Measurements from ENCODE around the gene IARS2. TPM values are rescaled to one million over a fixed set of nuclear protein-coding genes. Genes with fewer than 3 reads are reported as not detected.

Gene IARS2
- 10 to 100 TPM; 44.6 to 56.0 TPM for total RNA-seq

DNA sequence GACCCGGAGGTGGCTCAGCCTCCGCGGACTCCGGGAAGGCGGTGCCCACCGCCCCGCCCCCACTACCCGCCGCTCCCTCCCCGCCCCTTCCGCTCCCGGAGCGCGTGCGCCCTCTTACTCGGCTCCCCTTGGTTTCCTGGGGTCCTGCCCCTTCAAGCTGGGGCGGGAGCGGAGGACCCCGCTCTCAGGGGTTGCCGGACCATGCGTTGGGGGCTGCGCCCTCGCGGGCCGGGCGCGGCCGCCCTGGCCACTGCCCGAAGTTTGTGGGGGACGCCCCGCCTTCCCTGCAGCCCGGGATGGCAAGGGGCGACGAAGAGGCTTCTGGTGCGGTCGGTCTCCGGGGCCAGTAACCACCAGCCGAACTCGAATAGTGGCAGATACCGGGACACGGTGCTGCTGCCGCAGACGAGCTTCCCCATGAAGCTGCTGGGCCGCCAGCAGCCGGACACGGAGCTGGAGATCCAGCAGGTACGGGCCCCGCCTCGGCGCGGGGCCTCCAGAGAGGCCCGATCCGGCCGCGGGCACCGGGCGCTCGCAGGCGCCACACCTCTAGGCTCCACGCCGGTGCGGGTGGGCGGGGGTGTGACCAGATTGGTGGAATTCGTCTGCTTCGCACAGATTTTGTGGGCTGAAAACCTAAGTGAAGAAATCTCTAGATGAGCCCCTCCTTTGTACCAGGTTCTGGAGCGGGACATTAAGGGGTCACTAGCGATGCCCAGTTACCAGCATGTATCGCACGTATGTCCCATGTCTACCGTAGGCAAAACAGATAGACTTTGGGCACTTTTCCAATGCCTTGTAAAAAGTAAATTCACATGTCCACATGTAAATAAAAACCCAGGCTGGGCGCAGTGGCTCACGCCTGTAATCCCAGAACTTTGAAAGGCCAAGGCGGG lies at the start of gene IARS2:
IARS2 (plus strand) TSS at position 117 of the 896 bp plus-strand sequence; CDS start at position 202, 85 bp downstream.
- Histone ChIP-seq H3K4me3 (peak within 1 kb of the TSS; percentile 100), H3K27me3 (replicated peaks; ENCODE audit: insufficient read depth) (no peaks in the 10 kb centered on the region), H3K27ac (peak within 1 kb of the TSS; percentile 73 to 81), H3K4me1 (ENCODE audit: control insufficient read depth in 1 of 2, low read depth in 2 of 2) (peaks cover 13 to 21% of the 10 kb centered on the region in 2 donors), H3K36me3 (peaks cover 4% of the 10 kb centered on the region), H3K9me3 (no peaks in the 10 kb centered on the region)
- TF ChIP-seq, protein P1, sequence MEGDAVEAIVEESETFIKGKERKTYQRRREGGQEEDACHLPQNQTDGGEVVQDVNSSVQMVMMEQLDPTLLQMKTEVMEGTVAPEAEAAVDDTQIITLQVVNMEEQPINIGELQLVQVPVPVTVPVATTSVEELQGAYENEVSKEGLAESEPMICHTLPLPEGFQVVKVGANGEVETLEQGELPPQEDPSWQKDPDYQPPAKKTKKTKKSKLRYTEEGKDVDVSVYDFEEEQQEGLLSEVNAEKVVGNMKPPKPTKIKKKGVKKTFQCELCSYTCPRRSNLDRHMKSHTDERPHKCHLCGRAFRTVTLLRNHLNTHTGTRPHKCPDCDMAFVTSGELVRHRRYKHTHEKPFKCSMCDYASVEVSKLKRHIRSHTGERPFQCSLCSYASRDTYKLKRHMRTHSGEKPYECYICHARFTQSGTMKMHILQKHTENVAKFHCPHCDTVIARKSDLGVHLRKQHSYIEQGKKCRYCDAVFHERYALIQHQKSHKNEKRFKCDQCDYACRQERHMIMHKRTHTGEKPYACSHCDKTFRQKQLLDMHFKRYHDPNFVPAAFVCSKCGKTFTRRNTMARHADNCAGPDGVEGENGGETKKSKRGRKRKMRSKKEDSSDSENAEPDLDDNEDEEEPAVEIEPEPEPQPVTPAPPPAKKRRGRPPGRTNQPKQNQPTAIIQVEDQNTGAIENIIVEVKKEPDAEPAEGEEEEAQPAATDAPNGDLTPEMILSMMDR (IDR thresholded peaks at IDR 0.05) = no peak
- ATAC-seq (ENCODE audit: insufficient number of reproducible peaks, low FRiP score, low read depth) = peak; percentile 76
- no peak for DNase-seq (ENCODE audit: low spot score)

DNA sequence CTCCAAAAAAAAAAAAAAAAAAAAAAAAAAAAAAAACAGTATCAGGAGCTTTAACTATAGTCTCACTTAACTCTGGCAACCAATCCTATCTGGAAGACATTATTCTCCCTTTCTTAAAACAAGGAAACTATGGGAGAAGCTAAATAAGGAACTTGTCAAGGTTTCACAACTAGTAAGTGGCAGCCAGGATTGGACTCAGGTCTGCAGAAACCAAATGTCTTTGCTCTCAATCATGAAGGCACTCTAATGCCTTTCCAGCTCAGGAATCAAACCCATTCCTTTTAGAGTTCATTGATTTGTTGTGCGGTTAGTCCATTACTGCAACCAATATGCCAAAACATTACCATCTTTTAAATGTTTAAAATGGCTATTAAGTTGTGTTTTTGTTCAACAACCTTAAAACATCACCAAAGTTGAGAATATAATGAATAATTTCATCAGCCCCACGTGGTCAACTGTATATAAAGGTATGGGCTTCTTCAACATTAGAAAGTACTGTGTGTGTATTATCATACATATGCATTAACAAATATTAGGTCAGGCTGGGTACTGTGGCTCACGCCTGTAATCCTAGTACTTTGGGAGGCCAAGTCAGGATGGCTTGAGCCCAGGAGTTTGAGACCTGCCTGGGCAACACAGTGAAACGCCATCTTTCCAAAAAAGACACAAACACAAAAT lies 49.1 kb upstream of the IARS2 start:
- peak overlapping the region in 1 of 2 donors; percentile 85 for H3K27ac ChIP-seq
- H3K4me1 ChIP-seq (ENCODE audit: control insufficient read depth in 1 of 2, low read depth in 2 of 2) = peaks cover 10 to 28% of the 10 kb centered on the region in 2 donors
- no peak for DNase-seq (ENCODE audit: low spot score)
- peak overlapping the region; percentile 87 for H3K4me3 ChIP-seq
- no peaks in the 10 kb centered on the region for H3K27me3 ChIP-seq (replicated peaks; ENCODE audit: insufficient read depth)
- ATAC-seq (ENCODE audit: insufficient number of reproducible peaks, low FRiP score, low read depth) = no peak
- H3K36me3 ChIP-seq = peaks cover 2% of the 10 kb centered on the region
- H3K9me3 ChIP-seq = no peaks in the 10 kb centered on the region
- TF ChIP-seq, protein P1 (IDR thresholded peaks at IDR 0.05) = no peak

- Histone ChIP-seq H3K27ac (peak overlapping the region; percentile 71 to 85), H3K9me3 (no peaks in the 10 kb centered on the region), H3K36me3 (no peaks in the 10 kb centered on the region), H3K4me3 (peak overlapping the region; percentile 87), H3K4me1 (ENCODE audit: control insufficient read depth in 1 of 2, low read depth in 2 of 2) (peaks cover 10 to 28% of the 10 kb centered on the region in 2 donors), H3K27me3 (replicated peaks; ENCODE audit: insufficient read depth) (no peaks in the 10 kb centered on the region)
- no peak for DNase-seq (ENCODE audit: low spot score)
- no peak for ATAC-seq (ENCODE audit: insufficient number of reproducible peaks, low FRiP score, low read depth)
- TF ChIP-seq, protein P1 (IDR thresholded peaks at IDR 0.05) = no peak
These were observed 48.4 kb upstream of the IARS2 start for GRCh38 chr1:220045356-220046051.

- H3K4me3 ChIP-seq = peak within 1 kb of the TSS; percentile 87
- peak within 1 kb of the TSS; percentile 85 to 86 for H3K27ac ChIP-seq
- H3K4me1 ChIP-seq (ENCODE audit: control insufficient read depth in 1 of 2, low read depth in 2 of 2) = peaks cover 10 to 28% of the 10 kb centered on the region in 2 donors
- no peaks in the 10 kb centered on the region for H3K36me3 ChIP-seq
- TF ChIP-seq, protein P1 (IDR thresholded peaks at IDR 0.05) = peak; percentile 88
- peak; percentile 96 for ATAC-seq (ENCODE audit: insufficient number of reproducible peaks, low FRiP score, low read depth)
- H3K9me3 ChIP-seq = no peaks in the 10 kb centered on the region
- peak; percentile 74 for DNase-seq (ENCODE audit: low spot score)
- H3K27me3 ChIP-seq (replicated peaks; ENCODE audit: insufficient read depth) = no peaks in the 10 kb centered on the region
These were observed 47.6 kb upstream of the IARS2 start, which contains the start of gene EPRS1 for GRCh38 chr1:220046052-220046930. Gene EPRS1 (minus strand): TSS chr1:220046505. CDS start chr1:220046388, 117 bp downstream.
